ENCODE data around the gene MRPL10.
A peak's percentile ranks its signal among the peaks of the same experiment; 100 is the strongest.
"Not testable (repeated sequence)": the region's sequence is repeated elsewhere in the genome, so short reads cannot be mapped to it uniquely, and the experiment has no call there.

MRPL10 gene

GRCh38 chr17:47792979-47793378 is 38.4 kb downstream of the MRPL10 start:
- no peak for DNase-seq (ENCODE audit: low read depth in 2 of 3, low spot score in 2 of 3)

GRCh38 chr17:47792457-47792856 is 38.9 kb downstream of the MRPL10 start:
- DNase-seq (ENCODE audit: low read depth in 2 of 3, low spot score in 2 of 3): no peak

GRCh38 chr17:47791025-47791424 is 40.3 kb downstream of the MRPL10 start:
- no peak for DNase-seq (ENCODE audit: low read depth in 2 of 3, low spot score in 2 of 3)

GRCh38 chr17:47789611-47790561 is 41.5 kb downstream of the MRPL10 start:
- peak in 1 of 3 experiments; percentile 19 for DNase-seq (ENCODE audit: low read depth in 2 of 3, low spot score in 2 of 3)

- no peak for DNase-seq (ENCODE audit: low read depth in 2 of 3, low spot score in 2 of 3)
These were observed 45.7 kb downstream of the MRPL10 start for GRCh38 chr17:47785538-47786123.

- DNase-seq (ENCODE audit: low read depth in 2 of 3, low spot score in 2 of 3): no peak
These were observed 49.9 kb downstream of the MRPL10 start for GRCh38 chr17:47781397-47781796.

GRCh38 chr17:47778184-47778635 is 53.1 kb downstream of the MRPL10 start:
- DNase-seq (ENCODE audit: low read depth in 2 of 3, low spot score in 2 of 3): no peak

- no peak for DNase-seq (ENCODE audit: low read depth in 2 of 3, low spot score in 2 of 3)
These were observed 54.8 kb downstream of the MRPL10 start for GRCh38 chr17:47776330-47777197.

GRCh38 chr17:47774987-47775580 is 56.3 kb downstream of the MRPL10 start:
- DNase-seq (ENCODE audit: low read depth in 2 of 3, low spot score in 2 of 3): no peak

- no peak for DNase-seq (ENCODE audit: low read depth in 2 of 3, low spot score in 2 of 3)
These were observed 57.0 kb downstream of the MRPL10 start for GRCh38 chr17:47774331-47774730.

- DNase-seq (ENCODE audit: low read depth in 2 of 3, low spot score in 2 of 3): not testable (repeated sequence)
These were observed 57.7 kb downstream of the MRPL10 start for GRCh38 chr17:47773649-47774048.
